H9 (cell line): ENCODE data around the gene RPS17. TPM values are rescaled to one million over a fixed set of nuclear protein-coding genes. Genes with fewer than 3 reads are reported as not detected.
A peak's percentile ranks its signal among the peaks of the same experiment; 100 is the strongest.

Source experiments
- DNase-seq: peaks from one replicate; pipeline ENCODE4 v3.0.0-alpha.2; 2017
- H2AFZ ChIP-seq: one replicate; pipeline ENCODE4 v1.6.1; 2013; ENCODE audit warnings: mild to moderate bottlenecking, low read length, control low read depth, moderate library complexity
- H2AK5ac ChIP-seq: 2 replicates; pipeline ENCODE4 v1.6.1; 2013; ENCODE audit warnings: low read length, control low read depth, mixed read lengths; ENCODE audit not compliant: insufficient read length
- H2BK120ac ChIP-seq: one replicate; pipeline ENCODE4 v1.6.1; 2013; ENCODE audit warnings: low read depth, mild to moderate bottlenecking, low read length, control low read depth, inconsistent platforms; ENCODE audit not compliant: poor library complexity, severe bottlenecking
- H2BK12ac ChIP-seq: 2 replicates; pipeline ENCODE4 v1.6.1; 2013; ENCODE audit warnings: low read length, control low read depth, mixed read lengths, low read depth; ENCODE audit not compliant: insufficient read length
- H2BK15ac ChIP-seq: 2 replicates; pipeline ENCODE4 v1.6.1; 2013; ENCODE audit warnings: low read depth, low read length, control low read depth
- H2BK20ac ChIP-seq: one replicate; pipeline ENCODE4 v1.6.1; 2013; ENCODE audit warnings: low read depth, mild to moderate bottlenecking, low read length, control low read depth, inconsistent platforms; ENCODE audit not compliant: poor library complexity, severe bottlenecking
- H2BK5ac ChIP-seq: 2 replicates; pipeline ENCODE4 v1.6.1; 2013; ENCODE audit warnings: low read length, control low read depth, mixed read lengths; ENCODE audit not compliant: insufficient read length
- H3K14ac ChIP-seq: 2 replicates; pipeline ENCODE4 v1.6.1; 2013; ENCODE audit warnings: low read length, control low read depth; ENCODE audit not compliant: insufficient read depth
- H3K18ac ChIP-seq: 2 replicates; pipeline ENCODE4 v1.6.1; 2013; ENCODE audit warnings: low read depth, mild to moderate bottlenecking, mixed read lengths, low read length, control low read depth; ENCODE audit not compliant: insufficient read length
- H3K23ac ChIP-seq: 2 replicates; pipeline ENCODE4 v1.6.1; 2013; ENCODE audit warnings: low read length, control low read depth, mixed read lengths, low read depth; ENCODE audit not compliant: insufficient read length
- H3K23me2 ChIP-seq: 2 replicates; pipeline ENCODE4 v1.6.1; 2013; ENCODE audit warnings: low read depth, mild to moderate bottlenecking, mixed read lengths, low read length, control low read depth; ENCODE audit not compliant: insufficient read length, poor library complexity, severe bottlenecking
- H3K27ac ChIP-seq: 2 replicates; pipeline ENCODE4 v1.5.1; 2013; ENCODE audit warnings: low read length, control low read depth, mixed read lengths, low read depth; ENCODE audit not compliant: insufficient read length
- H3K27me3 ChIP-seq: 2 replicates; pipeline ENCODE4 v1.6.1; 2013; ENCODE audit warnings: low read length, control low read depth, inconsistent platforms; ENCODE audit not compliant: insufficient read depth
- H3K4ac ChIP-seq: 2 replicates; pipeline ENCODE4 v1.6.1; 2013; ENCODE audit warnings: low read depth, mild to moderate bottlenecking, control low read depth, inconsistent platforms, low read length, moderate library complexity
- H3K4me1 ChIP-seq: 2 replicates; pipeline ENCODE4 v1.6.1; 2013; ENCODE audit warnings: low read length, control low read depth, inconsistent platforms; ENCODE audit not compliant: insufficient read depth
- H3K4me2 ChIP-seq: 2 replicates; pipeline ENCODE4 v1.6.1; 2013; ENCODE audit warnings: low read length, control low read depth, mixed read lengths; ENCODE audit not compliant: insufficient read length, insufficient read depth
- H3K56ac ChIP-seq: 2 replicates; pipeline ENCODE4 v1.6.1; 2013; ENCODE audit warnings: low read depth, mild to moderate bottlenecking, mixed read lengths, low read length, control low read depth; ENCODE audit not compliant: insufficient read length
- H3K79me1 ChIP-seq: 2 replicates; pipeline ENCODE4 v1.6.1; 2013; ENCODE audit warnings: low read depth, mild to moderate bottlenecking, moderate library complexity, low read length, control low read depth, inconsistent platforms; ENCODE audit not compliant: insufficient read depth, poor library complexity, severe bottlenecking
- H3K79me2 ChIP-seq: 2 replicates; pipeline ENCODE4 v1.6.1; 2013; ENCODE audit warnings: low read length, control low read depth, inconsistent platforms; ENCODE audit not compliant: insufficient read depth
- H3K9ac ChIP-seq: 2 replicates; pipeline ENCODE4 v1.6.1; 2013; ENCODE audit warnings: low read length, control low read depth, mixed read lengths; ENCODE audit not compliant: insufficient read length; ENCODE audit errors: extremely low read depth
- H3K9me3 ChIP-seq: one replicate; pipeline ENCODE4 v1.6.1; 2013; ENCODE audit warnings: low read depth, low read length, inconsistent platforms; ENCODE audit not compliant: control insufficient read depth
- H3T11ph ChIP-seq: one replicate; pipeline ENCODE4 v1.6.1; 2013; ENCODE audit warnings: mild to moderate bottlenecking, low read length, control low read depth, inconsistent platforms
- H4K20me1 ChIP-seq: one replicate; pipeline ENCODE4 v1.6.1; 2013; ENCODE audit not compliant: control insufficient read depth, insufficient read length, insufficient read depth
- H4K5ac ChIP-seq: 2 replicates; pipeline ENCODE4 v1.6.1; 2013; ENCODE audit warnings: low read depth, mild to moderate bottlenecking, mixed read lengths, low read length, control low read depth; ENCODE audit not compliant: insufficient read length
- H4K8ac ChIP-seq: replicated peaks from 2 replicates; pipeline ENCODE4 v1.6.1; 2013; ENCODE audit warnings: low read length, control low read depth, mixed read lengths, low read depth; ENCODE audit not compliant: insufficient read length
- H4K91ac ChIP-seq: 2 replicates; pipeline ENCODE4 v1.6.1; 2013; ENCODE audit warnings: low read depth, mild to moderate bottlenecking, moderate library complexity, mixed read lengths, low read length, control low read depth; ENCODE audit not compliant: insufficient read length
- H3K27ac Mint-ChIP-seq, 3 experiments: 2 replicates in 2 of 3; 3 replicates in 1 of 3; pipeline ENCODE4 v1.8.0; 2020 to 2021; ENCODE audit warnings: mixed read lengths in 3 of 3, mild to moderate bottlenecking in 1 of 3, moderate library complexity in 1 of 3
- H3K27me3 Mint-ChIP-seq: 2 replicates; pipeline ENCODE4 v1.8.0; 2021; ENCODE audit warnings: low read depth, mild to moderate bottlenecking, moderate library complexity, mixed read lengths
- H3K36me3 Mint-ChIP-seq, 3 experiments: 2 replicates in 2 of 3; 3 replicates in 1 of 3; pipeline ENCODE4 v1.8.0; 2020 to 2021; ENCODE audit warnings: low read depth in 3 of 3, mixed read lengths in 3 of 3; ENCODE audit not compliant: insufficient read depth in 1 of 3
- H3K4me1 Mint-ChIP-seq, 2 experiments: 2 replicates each; pipeline ENCODE4 v1.8.0; 2020; ENCODE audit warnings: mixed read lengths in 2 of 2
- H3K4me3 Mint-ChIP-seq, 2 experiments: 2 replicates in 1 of 2; 3 replicates in 1 of 2; pipeline ENCODE4 v1.8.0; 2020 to 2021; ENCODE audit warnings: mild to moderate bottlenecking in 2 of 2, mixed read lengths in 2 of 2, moderate library complexity in 1 of 2
- H3K9me3 Mint-ChIP-seq, 2 experiments: 2 replicates in 1 of 2; 3 replicates in 1 of 2; pipeline ENCODE4 v1.8.0; 2020; ENCODE audit warnings: mild to moderate bottlenecking in 2 of 2, mixed read lengths in 2 of 2, moderate library complexity in 1 of 2
- CTCF ChIP-seq: fragments of 200-600 bp; sonication (generic); conservative IDR thresholded peaks from 3 replicates; pipeline ENCODE4 v1.8.0; 2021; ENCODE audit warnings: antibody characterized with exemption, mild to moderate bottlenecking
- WGBS: extraction: QIAGEN DNeasy Blood & Tissue Kit; methylation state at CpG from one replicate; pipeline ENCODE4 v1.1.7; 2013; ENCODE audit warnings: missing lambda C conversion rate, low lambda C conversion rate, mixed read lengths; ENCODE audit not compliant: insufficient read length; ENCODE audit errors: extremely low coverage; 5-methylcytosine and 5-hydroxymethylcytosine counted together
- total RNA-seq: library from RNA; stranded (reverse); gene quantifications from 2 replicates; pipeline ENCODE4 v1.2.1, GENCODE V29; 2021

Gene RPS17
- total RNA-seq, 1 experiment from 2014 or later: 2,597 TPM

- Histone ChIP-seq H4K8ac (no peak overlapping the region), H3K4ac (no peak overlapping the region), H3K9me3 (no peaks in the 10 kb centered on the region), H4K20me1 (no peaks in the 10 kb centered on the region), H3K14ac (no peak overlapping the region), H3K23me2 (peaks cover 6% of the 10 kb centered on the region), H3K27me3 (no peaks in the 10 kb centered on the region), H2BK12ac (no peak overlapping the region), H2BK5ac (no peak overlapping the region), H3K27ac (peak overlapping the region; percentile 16), H3K18ac (no peak overlapping the region), H4K91ac (no peak overlapping the region), H3K4me1 (0 out of 2 replicates have a peak, but pooled peaks cover 2% of the 10 kb centered on the region), H2AK5ac (no peak overlapping the region), H3K79me1 (no peaks in the 10 kb centered on the region), H3K56ac (no peak overlapping the region), H2BK15ac (no peak overlapping the region), H4K5ac (no peak overlapping the region), H2BK20ac (no peak overlapping the region), H2BK120ac (no peak overlapping the region), H3K9ac (no peak overlapping the region), H3K23ac (no peak overlapping the region), H3T11ph (no peak overlapping the region), H3K4me2 (peak overlapping the region; percentile 87), H2AFZ (no peak overlapping the region), H3K79me2 (peaks cover 12% of the 10 kb centered on the region; the same call in 1 of the 2 replicates)
- Mint-ChIP-seq H3K36me3 (peaks cover 54 to 73% (median 61%) of the 10 kb centered on the region in 3 experiments), H3K27me3 (no peaks in the 10 kb centered on the region; the same call in 1 of the 2 replicates), H3K27ac (peak overlapping the region in 2 of 3 experiments; percentile 84 to 95; a peak in 2 of 7 replicates), H3K9me3 (peaks cover 0 to 8% of the 10 kb centered on the region in 2 experiments; a peak in 1 of 5 replicates), H3K4me1 (peaks cover 24 to 27% of the 10 kb centered on the region in 2 experiments), H3K4me3 (peak overlapping the region; percentile 76 to 95)
- TF ChIP-seq CTCF: no peak
- DNase-seq: no peak
- no CpG with 5 or more reads among the region's 4 CpGs for WGBS
These were observed 2.8 kb downstream of the RPS17 start for GRCh38 chr15:82537351-82537908.
